ENCODE data around the gene MAPK14. TPM values are rescaled to one million over a fixed set of nuclear protein-coding genes. Genes with fewer than 3 reads are reported as not detected.
A peak's percentile ranks its signal among the peaks of the same experiment; 100 is the strongest.
"Not testable (repeated sequence)": the region's sequence is repeated elsewhere in the genome, so short reads cannot be mapped to it uniquely, and the experiment has no call there.

Gene MAPK14
- total RNA-seq, 4 donors from 2014 or later = 62.0 to 117 (median 86.2) TPM

- TF ChIP-seq POLR2A (IDR thresholded peaks at IDR 0.05) = no peak
- TF ChIP-seq, protein P1, sequence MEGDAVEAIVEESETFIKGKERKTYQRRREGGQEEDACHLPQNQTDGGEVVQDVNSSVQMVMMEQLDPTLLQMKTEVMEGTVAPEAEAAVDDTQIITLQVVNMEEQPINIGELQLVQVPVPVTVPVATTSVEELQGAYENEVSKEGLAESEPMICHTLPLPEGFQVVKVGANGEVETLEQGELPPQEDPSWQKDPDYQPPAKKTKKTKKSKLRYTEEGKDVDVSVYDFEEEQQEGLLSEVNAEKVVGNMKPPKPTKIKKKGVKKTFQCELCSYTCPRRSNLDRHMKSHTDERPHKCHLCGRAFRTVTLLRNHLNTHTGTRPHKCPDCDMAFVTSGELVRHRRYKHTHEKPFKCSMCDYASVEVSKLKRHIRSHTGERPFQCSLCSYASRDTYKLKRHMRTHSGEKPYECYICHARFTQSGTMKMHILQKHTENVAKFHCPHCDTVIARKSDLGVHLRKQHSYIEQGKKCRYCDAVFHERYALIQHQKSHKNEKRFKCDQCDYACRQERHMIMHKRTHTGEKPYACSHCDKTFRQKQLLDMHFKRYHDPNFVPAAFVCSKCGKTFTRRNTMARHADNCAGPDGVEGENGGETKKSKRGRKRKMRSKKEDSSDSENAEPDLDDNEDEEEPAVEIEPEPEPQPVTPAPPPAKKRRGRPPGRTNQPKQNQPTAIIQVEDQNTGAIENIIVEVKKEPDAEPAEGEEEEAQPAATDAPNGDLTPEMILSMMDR (IDR thresholded peaks at IDR 0.05) = no peak
- Histone ChIP-seq H3K36me3 (no peaks in the 10 kb centered on the region), H3K4me3 (no peak overlapping the region), H3K4me1 (peaks cover 0 to 15% of the 10 kb centered on the region in 2 donors), H3K27ac (no peak overlapping the region), H3K27me3 (peaks cover 3 to 7% of the 10 kb centered on the region in 2 donors), H3K9me3 (no peaks in the 10 kb centered on the region)
- DNase-seq = no peak
- intact Hi-C loops (cut with DNase I; ENCODE audit: low total_unique reads) = loop anchor here (10.0 kb wide), 1 partner anchor 67 kb away; the partner anchor contains the start of gene BRPF3
Measured at GRCh38 chr6:36128073-36128472, 100.5 kb downstream of the MAPK14 start.

DNA sequence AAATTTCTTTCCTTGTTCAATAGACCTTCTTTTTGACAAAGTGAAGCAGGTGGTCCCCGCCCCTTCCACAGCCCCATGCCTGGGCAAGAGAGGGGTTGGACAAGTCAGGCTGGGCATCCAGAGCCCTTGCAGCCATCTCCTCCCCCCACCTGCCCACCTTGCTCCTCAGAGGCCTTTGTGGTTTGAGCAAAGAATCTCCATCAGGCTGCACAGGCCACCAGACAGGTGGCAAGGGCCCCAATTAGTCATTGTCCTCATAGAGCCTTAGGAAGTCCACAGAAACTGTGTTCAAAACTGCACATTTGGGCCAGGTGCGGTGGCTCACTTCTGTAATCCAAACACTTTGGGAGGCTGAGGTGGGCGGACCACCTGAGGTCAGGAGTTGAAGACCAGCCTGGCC, 101.2 kb downstream of the MAPK14 start:
- DNase-seq = no peak
- intact Hi-C loops (cut with DNase I; ENCODE audit: low total_unique reads) = loop anchor here (10.0 kb wide), 1 partner anchor 66 kb away; the partner anchor contains the start of gene BRPF3
- no peak overlapping the region for H3K27ac ChIP-seq

DNA sequence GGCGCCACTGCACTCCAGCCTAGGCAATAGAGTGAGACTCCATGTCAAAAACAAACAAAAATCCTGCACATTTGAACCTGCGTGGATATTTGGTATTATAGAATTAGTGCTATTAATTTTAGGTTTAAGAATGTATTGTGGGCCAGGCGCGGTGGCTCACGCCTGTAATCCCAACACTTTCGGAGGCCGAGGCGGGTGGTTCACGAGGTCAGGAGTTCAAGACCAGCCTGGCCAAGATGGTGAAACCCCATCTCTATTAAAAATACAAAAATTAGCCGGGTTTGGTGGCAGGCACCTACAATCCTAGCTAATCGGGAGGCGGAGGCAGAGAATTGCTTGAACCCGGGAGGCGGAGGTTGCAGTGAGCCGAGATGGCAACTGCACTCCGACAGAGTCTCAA, 101.7 kb downstream of the MAPK14 start:
- intact Hi-C loops (cut with DNase I; ENCODE audit: low total_unique reads) = loop anchor here (10.0 kb wide), 1 partner anchor 65 kb away; the partner anchor contains the start of gene BRPF3
- not testable (repeated sequence) for H3K27me3 ChIP-seq

More for the DNA sequence above, 101.2 kb downstream of the MAPK14 start:
- peaks cover 0 to 15% of the 10 kb centered on the region in 2 donors for H3K4me1 ChIP-seq
- no peaks in the 10 kb centered on the region for H3K9me3 ChIP-seq
- peaks cover 3 to 7% of the 10 kb centered on the region in 2 donors for H3K27me3 ChIP-seq
- H3K36me3 ChIP-seq = no peaks in the 10 kb centered on the region
- H3K4me3 ChIP-seq = no peak overlapping the region
- TF ChIP-seq, protein P1 (IDR thresholded peaks at IDR 0.05) = no peak
- no peak for TF ChIP-seq POLR2A (IDR thresholded peaks at IDR 0.05)

GRCh38 chr6:36129941-36130666, 102.5 kb downstream of the MAPK14 start, which contains the start of gene MAPK13:
Gene MAPK13, plus strand, starts transcription at chr6:36130513. Its CDS starts 70 bp downstream, at chr6:36130583.
- H3K4me1 ChIP-seq = peaks cover 0 to 15% of the 10 kb centered on the region in 2 donors

More for the DNA sequence above, 101.7 kb downstream of the MAPK14 start:
- not testable (repeated sequence) for H3K36me3 ChIP-seq, DNase-seq, H3K9me3 ChIP-seq, H3K27ac ChIP-seq, H3K4me3 ChIP-seq
- peaks cover 0 to 15% of the 10 kb centered on the region in 2 donors for H3K4me1 ChIP-seq

GRCh38 chr6:36130667-36131510, 103.3 kb downstream of the MAPK14 start:
- Histone ChIP-seq H3K27me3 (peaks cover 3 to 7% of the 10 kb centered on the region in 2 donors), H3K4me3 (peak overlapping the region in 1 of 2 donors; percentile 39), H3K4me1 (peaks cover 0 to 15% of the 10 kb centered on the region in 2 donors), H3K36me3 (no peaks in the 10 kb centered on the region), H3K27ac (no peak overlapping the region), H3K9me3 (no peaks in the 10 kb centered on the region)
- intact Hi-C loops (cut with DNase I; ENCODE audit: low total_unique reads) = no loop called here
- DNase-seq = no peak
- TF ChIP-seq, protein P1 (IDR thresholded peaks at IDR 0.05) = no peak
- TF ChIP-seq POLR2A (IDR thresholded peaks at IDR 0.05) = no peak

More at GRCh38 chr6:36129941-36130666, 102.5 kb downstream of the MAPK14 start, which contains the start of gene MAPK13:
- TF ChIP-seq, protein P1 (IDR thresholded peaks at IDR 0.05) = no peak
- no peak for TF ChIP-seq POLR2A (IDR thresholded peaks at IDR 0.05)
- H3K27me3 ChIP-seq = peaks cover 3 to 7% of the 10 kb centered on the region in 2 donors
- H3K4me3 ChIP-seq = peak within 1 kb of the TSS in 1 of 2 donors; percentile 39
- intact Hi-C loops (cut with DNase I; ENCODE audit: low total_unique reads) = loop anchor here (10.0 kb wide), 1 partner anchor 65 kb away; the partner anchor contains the start of gene BRPF3
- H3K9me3 ChIP-seq = no peaks in the 10 kb centered on the region
- DNase-seq = no peak
- H3K36me3 ChIP-seq = no peaks in the 10 kb centered on the region
- H3K27ac ChIP-seq = no peak within 1 kb of the TSS
